Astrocyte (in vitro differentiated cells and primary cell): Measurements from ENCODE around the gene PRM2. TPM values are rescaled to one million over a fixed set of nuclear protein-coding genes. Genes with fewer than 3 reads are reported as not detected.

Experiments
- DNase-seq: peaks from one replicate; pipeline ENCODE4 v3.0.0-alpha.2; 2010; ENCODE audit warnings: low read depth
- FAIRE-seq: peaks from 2 replicates; lab custom pipeline; 2011; peaks lifted over from hg19 to GRCh38; lab: Jason Lieb, UNC
- H2AFZ ChIP-seq: 2 replicates; pipeline ENCODE4 v1.6.0; 2012; ENCODE audit warnings: low read depth, low read length, inconsistent platforms
- H3K27ac ChIP-seq: 2 replicates; pipeline ENCODE4 v1.5.1; 2011; ENCODE audit warnings: low read depth, low read length, inconsistent platforms
- H3K27me3 ChIP-seq: 2 replicates; pipeline ENCODE4 v1.6.0; 2011; ENCODE audit warnings: low read length, inconsistent platforms; ENCODE audit not compliant: insufficient read depth
- H3K36me3 ChIP-seq: 2 replicates; pipeline ENCODE4 v1.5.1; 2011; ENCODE audit warnings: low read length, inconsistent platforms; ENCODE audit not compliant: insufficient read depth
- H3K4me1 ChIP-seq: 2 replicates; pipeline ENCODE4 v1.5.1; 2011; ENCODE audit warnings: low read length, inconsistent platforms; ENCODE audit not compliant: insufficient read depth
- H3K4me2 ChIP-seq: 2 replicates; pipeline ENCODE4 v1.6.0; 2012; ENCODE audit warnings: low read length, inconsistent platforms
- H3K4me3 ChIP-seq: 2 replicates; pipeline ENCODE4 v1.5.1; 2011; ENCODE audit warnings: low read depth, mild to moderate bottlenecking, low read length, inconsistent platforms; ENCODE audit not compliant: insufficient read depth
- H3K79me2 ChIP-seq: 2 replicates; pipeline ENCODE4 v1.6.0; 2012; ENCODE audit warnings: mild to moderate bottlenecking, low read length, inconsistent platforms; ENCODE audit not compliant: insufficient read depth
- H3K9ac ChIP-seq: 2 replicates; pipeline ENCODE4 v1.6.0; 2012; ENCODE audit warnings: mild to moderate bottlenecking, low read length, inconsistent platforms
- H3K9me3 ChIP-seq: 2 replicates; pipeline ENCODE4 v1.5.1; 2012; ENCODE audit warnings: low read depth, mild to moderate bottlenecking, low read length, inconsistent platforms; ENCODE audit not compliant: insufficient read depth
- H4K20me1 ChIP-seq: 2 replicates; pipeline ENCODE4 v1.6.0; 2012; ENCODE audit warnings: low read length, inconsistent platforms; ENCODE audit not compliant: insufficient read depth
- H3K27ac Mint-ChIP-seq: one replicate; pipeline ENCODE4 v1.8.0; 2021; ENCODE audit warnings: mild to moderate bottlenecking, mixed read lengths; ENCODE audit not compliant: unreplicated experiment
- H3K27me3 Mint-ChIP-seq: one replicate; pipeline ENCODE4 v1.8.0; 2021; ENCODE audit warnings: low read depth, mixed read lengths; ENCODE audit not compliant: unreplicated experiment
- H3K36me3 Mint-ChIP-seq: one replicate; pipeline ENCODE4 v1.8.0; 2021; ENCODE audit warnings: low read depth, mixed read lengths; ENCODE audit not compliant: unreplicated experiment
- H3K4me1 Mint-ChIP-seq: one replicate; pipeline ENCODE4 v1.8.0; 2021; ENCODE audit warnings: low read depth, mixed read lengths; ENCODE audit not compliant: unreplicated experiment
- H3K4me3 Mint-ChIP-seq: one replicate; pipeline ENCODE4 v1.8.0; 2021; ENCODE audit warnings: mild to moderate bottlenecking, moderate library complexity, mixed read lengths; ENCODE audit not compliant: unreplicated experiment
- H3K9me3 Mint-ChIP-seq: one replicate; pipeline ENCODE4 v1.8.0; 2021; ENCODE audit warnings: mild to moderate bottlenecking, mixed read lengths; ENCODE audit not compliant: unreplicated experiment
- CTCF ChIP-seq: IDR thresholded peaks from 2 replicates; pipeline ENCODE4 v1.5.1; 2011; ENCODE audit warnings: low read depth, mild to moderate bottlenecking, inconsistent platforms, low read length, moderate library complexity; ENCODE audit not compliant: insufficient read depth
- EZH2 ChIP-seq: IDR thresholded peaks from 2 replicates; pipeline ENCODE4 v1.6.1; 2012; ENCODE audit warnings: mild to moderate bottlenecking, low read length, inconsistent platforms; ENCODE audit not compliant: insufficient read depth
- total RNA-seq: library from RNA; stranded (reverse); gene quantifications from 2 replicates; pipeline ENCODE4 v1.2.1, GENCODE V29; 2021

The PRM2 gene
- total RNA-seq, 1 donor from 2014 or later: not detected

DNA sequence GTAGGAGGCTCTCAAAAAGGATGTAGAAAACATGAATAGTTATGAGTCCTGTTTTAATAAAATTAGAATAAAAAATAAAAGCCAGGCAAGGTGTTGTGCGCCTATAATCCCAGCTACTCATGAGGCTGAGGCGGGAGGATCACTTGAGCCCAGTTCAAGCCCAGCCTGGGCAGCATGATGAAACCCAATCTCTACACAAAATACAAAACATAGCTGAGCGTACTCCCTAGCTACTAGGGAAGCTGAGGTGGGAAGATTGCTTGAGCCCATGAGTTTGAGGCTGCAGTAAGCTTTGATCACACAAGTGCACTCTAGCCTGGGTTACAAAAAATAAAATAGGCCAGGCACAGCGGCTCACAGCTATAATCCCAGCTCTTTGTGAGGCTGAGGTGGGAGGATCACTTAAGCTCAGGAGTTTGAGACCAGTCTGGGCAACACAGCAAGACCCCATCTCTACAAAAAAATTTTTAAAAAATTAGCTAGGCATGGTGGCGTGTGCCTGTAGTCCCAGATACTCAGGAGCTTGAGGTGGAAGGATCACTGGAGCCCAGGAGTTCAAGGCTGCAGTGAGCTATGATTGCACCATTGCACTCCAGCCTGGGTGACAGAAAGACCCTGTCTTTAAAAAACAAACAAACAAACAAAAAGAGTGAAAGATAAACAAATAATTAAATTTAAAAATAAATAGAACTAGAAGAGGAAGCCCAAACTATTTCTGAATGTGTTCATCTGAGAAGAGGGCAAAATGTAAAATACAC is 22.0 kb upstream of the PRM2 start:
- no peak for FAIRE-seq

DNA sequence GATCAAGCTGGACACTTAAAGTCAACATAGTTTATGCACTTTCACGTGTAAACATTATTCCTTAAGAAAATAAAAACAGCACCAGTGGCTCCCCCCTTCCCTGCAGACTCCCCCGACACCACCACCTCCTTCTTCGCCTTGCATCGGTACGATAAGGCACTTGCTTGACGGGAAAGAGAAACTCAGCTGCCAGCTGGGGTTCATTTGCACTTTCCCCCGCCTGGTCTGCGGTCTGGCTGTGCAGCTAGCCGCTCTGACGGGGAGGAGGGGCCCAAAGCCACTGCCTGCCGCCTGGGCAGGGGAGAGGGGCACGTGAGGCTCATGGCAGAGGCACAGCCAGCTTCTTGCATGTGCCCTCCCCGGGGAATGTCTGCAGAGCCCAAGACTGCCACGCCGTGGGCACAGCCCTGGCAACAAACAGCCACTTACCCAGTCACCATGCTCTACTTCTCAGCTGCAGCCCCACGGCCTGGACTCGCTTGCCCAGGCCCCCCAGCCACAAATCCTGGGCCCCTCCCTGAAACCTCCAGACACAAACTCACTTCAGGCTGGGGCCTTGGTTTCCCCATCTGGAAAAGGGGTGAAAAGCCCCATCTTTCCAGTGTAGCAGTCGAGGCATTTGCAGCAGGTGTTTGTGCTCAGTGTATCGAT is 21.3 kb upstream of the PRM2 start:
- Histone ChIP-seq H2AFZ (peak overlapping the region; percentile 46), H3K27ac (no peak overlapping the region), H3K4me3 (no peak overlapping the region), H3K4me2 (peak overlapping the region; percentile 67), H3K27me3 (no peaks in the 10 kb centered on the region), H3K79me2 (no peaks in the 10 kb centered on the region), H3K9ac (no peak overlapping the region), H3K4me1 (peaks cover 15% of the 10 kb centered on the region), H3K36me3 (no peaks in the 10 kb centered on the region), H3K9me3 (no peaks in the 10 kb centered on the region), H4K20me1 (no peaks in the 10 kb centered on the region)
- H3K4me3 Mint-ChIP-seq: no peak overlapping the region
- H3K4me1 Mint-ChIP-seq: peaks cover 24% of the 10 kb centered on the region
- no peaks in the 10 kb centered on the region for H3K36me3 Mint-ChIP-seq
- H3K27me3 Mint-ChIP-seq: peaks cover 5% of the 10 kb centered on the region
- DNase-seq: peak; percentile 73
- FAIRE-seq: no peak
- H3K27ac Mint-ChIP-seq: peak overlapping the region; percentile 53
- TF ChIP-seq CTCF: no peak
- TF ChIP-seq EZH2: no peak
- H3K9me3 Mint-ChIP-seq: peaks cover 2% of the 10 kb centered on the region

More for the DNA sequence above, 22.0 kb upstream of the PRM2 start:
- H3K4me3 ChIP-seq: no peak overlapping the region
- no peaks in the 10 kb centered on the region for H3K36me3 ChIP-seq
- H3K27me3 ChIP-seq: no peaks in the 10 kb centered on the region
- H3K79me2 ChIP-seq: no peaks in the 10 kb centered on the region
- Mint-ChIP-seq H3K36me3 (no peaks in the 10 kb centered on the region), H3K27me3 (no peaks in the 10 kb centered on the region), H3K27ac (no peak overlapping the region), H3K9me3 (peaks cover 2% of the 10 kb centered on the region), H3K4me1 (peaks cover 25% of the 10 kb centered on the region), H3K4me3 (no peak overlapping the region)
- no peaks in the 10 kb centered on the region for H4K20me1 ChIP-seq
- no peaks in the 10 kb centered on the region for H3K9me3 ChIP-seq
- H3K27ac ChIP-seq: no peak overlapping the region
- H2AFZ ChIP-seq: no peak overlapping the region
- DNase-seq: no peak
- peaks cover 15% of the 10 kb centered on the region for H3K4me1 ChIP-seq
- TF ChIP-seq EZH2 (no peak), CTCF (no peak)
- H3K4me2 ChIP-seq: no peak overlapping the region
- no peak overlapping the region for H3K9ac ChIP-seq
